IPS DF 4.7 (cell line): ENCODE results near the gene CCDC170.
A peak's percentile ranks its signal among the peaks of the same experiment; 100 is the strongest.

Experiments used
- DNase-seq: peaks from one replicate; pipeline ENCODE4 v3.0.0-alpha.2; 2013; ENCODE audit warnings: low spot score; ENCODE audit errors: extremely low read depth

CCDC170 gene

GRCh38 chr6:151616600-151616999 is 122.8 kb downstream of the CCDC170 start:
- no peak for DNase-seq

- no peak for DNase-seq
Observed at GRCh38 chr6:151617539-151617938, 123.7 kb downstream of the CCDC170 start.

DNA sequence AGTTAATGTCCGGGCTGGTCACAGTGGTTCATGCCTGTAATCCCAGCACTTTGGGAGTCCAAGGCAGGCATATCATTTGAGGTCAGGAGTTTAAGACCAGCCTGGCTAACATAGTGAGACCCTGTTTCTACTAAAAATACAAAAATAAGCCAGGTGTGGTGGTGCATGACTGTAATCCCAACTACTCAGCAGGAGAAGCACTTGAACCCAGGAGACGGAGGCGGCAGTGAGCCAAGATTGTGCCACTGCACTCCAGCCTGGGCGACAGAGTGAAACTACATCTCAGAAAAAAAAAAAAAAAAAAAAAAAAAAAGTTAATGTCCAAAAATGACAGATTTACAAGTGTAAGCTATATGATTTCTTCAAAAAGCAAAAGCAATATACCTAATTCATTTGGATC is 124.9 kb downstream of the CCDC170 start:
- no peak for DNase-seq

GRCh38 chr6:151620179-151620578 is 126.4 kb downstream of the CCDC170 start:
- no peak for DNase-seq

GRCh38 chr6:151624071-151624470 is 130.3 kb downstream of the CCDC170 start:
- no peak for DNase-seq

- no peak for DNase-seq
Observed at GRCh38 chr6:151624481-151624880, 130.7 kb downstream of the CCDC170 start.

DNA sequence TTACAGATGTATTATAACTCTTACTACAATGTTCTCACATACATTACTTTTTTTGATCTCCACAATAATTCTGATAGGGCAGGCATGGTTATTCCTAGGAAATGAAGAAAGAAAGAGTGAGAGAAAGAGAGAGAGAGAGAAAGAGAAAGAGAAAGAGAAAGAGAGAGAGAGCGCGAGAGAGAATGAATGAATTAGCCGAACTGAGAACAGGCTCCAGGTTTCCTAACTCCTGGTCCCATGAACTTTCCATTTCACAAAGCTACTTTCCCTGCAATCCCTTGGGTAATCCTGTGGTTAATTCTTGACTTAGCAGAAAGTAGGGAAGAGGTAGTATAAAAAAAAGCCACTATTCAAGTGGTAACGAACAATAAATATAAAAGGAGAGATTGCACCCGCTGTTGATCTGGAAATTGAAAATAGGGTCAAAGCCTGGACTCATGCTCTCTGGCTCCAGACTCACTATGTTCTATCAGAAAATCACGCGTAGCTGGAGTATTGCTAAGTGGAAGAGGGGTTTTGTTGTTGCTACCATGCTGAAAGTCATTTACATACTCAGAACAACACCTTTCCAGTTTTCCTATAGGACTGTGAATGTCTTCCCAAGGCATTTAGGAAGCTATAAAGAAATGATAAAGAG is 131.2 kb downstream of the CCDC170 start:
- no peak for DNase-seq

- DNase-seq: no peak
Observed at GRCh38 chr6:151627689-151628444, 134.1 kb downstream of the CCDC170 start.

DNA sequence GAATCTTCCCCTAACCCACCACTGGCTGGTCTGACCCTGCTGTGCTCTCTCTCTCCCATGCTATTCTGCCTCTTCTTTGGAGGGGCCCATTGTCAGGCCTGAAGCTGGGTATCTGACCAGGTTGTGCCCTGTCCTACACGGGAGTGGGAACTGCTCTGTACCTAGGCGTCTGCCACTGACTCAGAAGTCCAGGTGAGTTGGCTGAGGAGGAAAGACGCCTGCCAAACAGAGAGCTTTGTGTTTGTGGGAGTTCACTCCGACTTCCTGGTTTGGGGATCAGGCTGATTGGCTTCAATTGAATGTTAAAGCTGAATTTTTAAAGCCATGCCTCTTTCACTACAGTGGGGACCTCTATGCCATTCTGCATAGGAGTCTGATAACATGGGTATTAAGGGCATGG is 136.0 kb downstream of the CCDC170 start:
- DNase-seq: no peak

- no peak for DNase-seq
Observed at GRCh38 chr6:151630387-151630786, 136.6 kb downstream of the CCDC170 start.

DNA sequence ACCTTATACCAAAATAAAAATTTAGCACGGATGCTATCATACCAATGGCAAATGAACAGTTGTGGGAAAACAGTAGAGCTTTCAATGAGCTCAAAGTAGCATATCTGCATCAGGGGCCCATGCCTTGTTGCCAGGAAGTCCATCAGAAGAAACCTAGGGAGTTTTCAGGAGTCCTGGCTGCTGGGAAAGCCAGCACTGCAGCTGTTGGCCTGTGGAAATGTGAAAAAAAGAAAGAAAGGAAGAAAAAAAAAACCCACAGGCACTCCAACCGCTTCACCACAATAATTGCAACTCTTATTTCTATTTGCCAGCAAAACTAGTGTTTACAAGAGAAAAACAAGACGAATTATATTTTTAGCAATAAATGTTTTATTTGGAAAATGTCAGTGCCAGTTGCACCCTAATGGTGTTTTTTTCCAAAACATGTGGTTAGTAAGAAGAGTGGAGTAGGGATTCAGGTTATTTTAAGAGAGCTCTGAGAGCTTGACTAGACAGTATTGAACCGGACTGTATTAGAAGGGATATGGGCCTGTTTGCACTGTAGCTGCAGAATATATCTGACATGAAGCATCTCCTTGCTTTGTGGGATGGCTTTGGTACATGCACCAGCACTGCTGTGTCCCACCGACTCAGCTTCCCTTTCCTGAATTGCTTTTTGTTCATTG is 137.3 kb downstream of the CCDC170 start:
- DNase-seq: no peak

DNA sequence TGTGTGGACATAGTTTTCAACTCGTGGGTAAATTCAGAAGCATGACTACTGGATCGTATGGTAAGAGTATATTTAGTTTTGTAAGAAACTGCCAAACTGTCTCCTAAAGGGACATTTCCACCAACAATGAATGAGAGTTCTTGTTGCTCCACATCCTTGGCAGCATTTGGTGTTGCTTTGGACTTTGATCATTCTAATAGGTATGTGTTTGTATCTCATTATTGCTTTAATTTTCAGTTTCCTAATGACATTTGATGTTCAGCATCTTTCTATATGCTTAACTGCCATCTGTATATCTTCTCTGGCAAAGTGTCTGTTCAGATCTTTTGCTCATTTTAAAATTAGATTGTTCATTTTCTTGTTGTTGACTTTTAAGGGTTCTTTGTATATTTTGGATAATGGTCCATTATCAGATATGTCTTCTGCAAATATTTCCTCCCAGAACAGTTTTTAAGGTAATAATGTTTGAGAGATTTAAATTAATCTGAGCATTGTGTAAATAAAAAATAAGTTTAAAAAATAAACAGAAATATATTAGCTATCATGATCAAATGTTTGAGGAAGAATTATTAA is 138.7 kb downstream of the CCDC170 start:
- no peak for DNase-seq

- no peak for DNase-seq
Observed at GRCh38 chr6:151633526-151634335, 139.9 kb downstream of the CCDC170 start.

- DNase-seq: no peak
Observed at GRCh38 chr6:151634336-151634720, 140.5 kb downstream of the CCDC170 start.

DNA sequence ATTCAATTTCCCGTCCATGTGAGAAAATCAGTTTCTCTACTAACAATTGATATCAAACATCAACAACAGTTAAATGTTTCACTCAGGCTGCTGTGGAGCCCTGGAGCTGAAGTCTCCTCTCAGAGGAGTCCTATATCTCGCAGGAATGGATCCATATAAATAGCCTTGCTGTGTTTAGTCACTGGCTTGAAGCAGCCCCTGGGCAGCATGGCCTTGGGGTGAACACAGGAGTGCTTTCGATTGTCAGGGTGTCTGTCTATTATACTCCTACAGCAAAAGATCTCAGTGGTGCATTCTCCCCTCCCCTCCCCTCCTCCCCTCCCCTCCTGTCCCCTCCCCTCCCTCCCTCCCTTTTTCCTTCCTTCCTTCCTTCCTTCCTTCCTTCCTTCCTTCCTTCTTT is 141.9 kb downstream of the CCDC170 start:
- DNase-seq: no peak

DNA sequence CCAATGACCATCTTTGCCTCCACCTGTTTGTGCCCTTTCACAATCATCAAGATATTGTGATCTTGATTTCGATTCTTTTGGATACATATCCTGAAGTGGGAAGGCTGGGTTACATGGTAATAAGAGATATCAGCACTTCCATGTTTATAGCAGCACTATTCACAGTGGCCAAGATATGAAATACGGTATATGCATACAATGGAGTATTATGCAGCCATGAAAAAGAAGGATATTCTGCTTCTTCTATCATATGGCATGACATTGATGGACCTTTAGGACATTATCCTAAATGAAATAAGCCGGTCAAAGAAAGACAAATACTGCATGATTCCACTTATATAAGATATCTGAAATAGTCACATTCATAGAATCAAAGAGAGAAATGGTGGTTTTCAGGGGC is 144.0 kb downstream of the CCDC170 start:
- no peak for DNase-seq

GRCh38 chr6:151639750-151640149 is 145.9 kb downstream of the CCDC170 start:
- no peak for DNase-seq

DNA sequence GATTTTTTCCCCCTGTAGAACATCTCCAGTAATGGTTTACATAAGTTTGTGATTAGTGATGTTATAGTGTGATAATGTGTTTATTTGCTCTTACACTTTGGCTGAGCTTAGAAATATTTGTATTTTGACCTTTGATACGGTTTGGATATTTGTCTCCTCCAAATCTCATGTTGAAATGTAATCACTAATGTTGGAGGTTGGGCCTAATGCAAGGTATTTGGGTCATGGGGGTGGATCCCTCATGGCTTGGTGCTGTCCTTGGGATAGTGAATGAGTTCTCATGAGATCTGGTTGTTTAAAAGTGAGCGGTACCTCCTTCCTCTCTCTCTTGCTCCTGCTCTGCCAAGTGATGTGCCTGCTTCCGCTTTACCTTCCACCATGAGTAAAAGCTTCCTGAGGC is 147.2 kb downstream of the CCDC170 start:
- DNase-seq: no peak

DNA sequence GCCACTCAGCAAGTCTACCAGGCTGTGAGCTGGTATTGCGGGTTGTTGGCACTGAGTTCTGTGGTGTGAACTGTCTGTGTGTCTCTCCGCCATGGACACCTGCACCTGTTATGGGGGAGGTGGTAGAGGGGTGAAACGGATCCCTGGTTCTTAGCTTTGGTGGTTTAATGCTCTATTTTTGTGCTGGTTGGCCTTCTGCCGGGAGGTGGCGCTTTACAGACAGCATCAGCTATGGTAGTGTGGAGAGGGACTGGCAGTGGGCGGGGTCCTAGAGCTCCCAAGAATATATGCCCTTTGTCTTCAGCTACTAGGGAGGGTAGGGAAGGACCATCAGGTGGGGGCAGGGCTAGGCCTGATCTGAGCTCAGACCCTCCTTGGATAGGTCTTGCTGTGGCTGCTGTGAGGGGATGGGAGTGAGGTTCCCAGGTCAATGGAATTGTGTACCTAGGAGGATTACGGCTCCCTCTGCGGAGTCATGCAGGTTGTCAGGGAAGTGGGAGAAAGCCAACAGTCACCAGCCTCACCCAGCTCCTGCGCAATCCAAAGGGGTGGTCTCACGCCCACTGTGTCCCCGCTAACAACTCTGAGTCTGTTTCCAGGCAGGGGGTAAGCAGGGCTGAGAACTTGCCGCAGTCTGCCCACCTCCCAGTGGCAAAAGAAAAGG is 154.3 kb downstream of the CCDC170 start:
- peak; percentile 60 for DNase-seq

DNA sequence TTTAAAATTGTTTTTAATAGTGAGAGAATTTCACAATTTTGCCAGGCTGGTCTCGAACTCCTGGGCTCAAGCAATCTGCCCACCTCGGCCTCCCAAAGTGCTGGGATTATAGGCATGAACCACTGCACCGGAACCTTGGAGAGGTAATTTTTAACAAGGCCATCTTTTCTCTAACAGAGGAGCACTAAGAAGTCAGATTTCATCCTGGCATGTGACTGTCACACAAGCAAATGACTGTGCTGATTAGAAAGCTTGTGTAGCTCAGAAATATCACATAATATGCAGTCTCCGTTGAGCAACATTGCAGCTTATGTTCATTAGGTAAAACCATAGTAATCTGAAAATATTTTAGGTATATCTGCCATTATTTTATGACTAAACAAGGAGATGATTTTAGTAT is 156.0 kb downstream of the CCDC170 start:
- DNase-seq: no peak

DNA sequence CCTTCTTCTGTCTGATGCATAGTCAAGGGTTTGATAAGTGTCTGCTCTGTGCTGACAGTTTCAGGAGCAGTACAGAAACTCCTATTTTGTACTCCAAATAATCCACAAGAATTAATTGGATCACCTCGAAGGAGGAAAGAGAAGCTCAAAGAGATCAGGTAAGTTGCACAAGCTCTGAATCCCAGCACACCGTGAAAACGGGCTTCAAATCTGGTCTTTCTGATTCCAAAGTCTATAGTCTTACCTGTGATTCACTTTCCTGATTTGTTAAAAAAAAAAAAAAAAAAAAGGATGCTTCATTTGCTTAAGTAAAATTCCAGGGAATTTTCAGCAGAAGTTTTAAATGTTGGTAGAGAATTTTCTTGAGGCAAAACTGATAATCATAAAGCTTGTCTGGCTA is 157.8 kb downstream of the CCDC170 start:
- no peak for DNase-seq
